Adrenal gland (tissue), 12 donors: ENCODE measurements around the gene COL8A1. TPM values are rescaled to one million over a fixed set of nuclear protein-coding genes. Genes with fewer than 3 reads are reported as not detected.

Experiments
- DNase-seq, 7 donors: peaks; one replicate each; pipeline ENCODE4 v3.0.0-alpha.2; 2019 to 2020
- H3K27ac ChIP-seq, 5 donors: fragments of 200-600 bp; sonication (generic) in 4 of 5; 1 replicate in 3 of 5; 2 replicates in 2 of 5; pipeline versions ENCODE4 v1.5.1 to v1.8.0; 2016 to 2020; ENCODE audit warnings: mild to moderate bottlenecking in 1 of 5
- H3K27me3 ChIP-seq: fragments of 200-600 bp; 2 replicates; pipeline ENCODE4 v1.8.0; 2021
- H3K36me3 ChIP-seq, 2 donors: fragments of 200-600 bp; replicated peaks in 1 of 2; 1 replicate in 1 of 2; 2 replicates in 1 of 2; pipeline versions ENCODE4 v1.5.1 to v1.8.0; 2018 to 2022
- H3K4me1 ChIP-seq, 2 donors: fragments of 200-600 bp; replicated peaks in 1 of 2; 1 replicate in 1 of 2; 2 replicates in 1 of 2; pipeline versions ENCODE4 v1.5.1 to v1.8.0; 2018 to 2021
- H3K4me3 ChIP-seq, 4 donors: fragments of 200-600 bp; sonication (generic) in 3 of 4; one replicate each; pipeline ENCODE4 v1.5.1; 2016 to 2018
- H3K9me3 ChIP-seq, 3 donors: fragments of 200-600 bp; sonication (generic) in 1 of 3; replicated peaks in 1 of 3; 1 replicate in 2 of 3; 2 replicates in 1 of 3; pipeline versions ENCODE4 v1.5.1 to v1.8.0; 2016 to 2021
- POLR2A ChIP-seq, 2 donors: fragments of 450-650 bp; IDR thresholded peaks; one replicate each; pipeline ENCODE4 v1.6.1; 2017; ENCODE audit warnings: antibody characterized with exemption in 2 of 2, mild to moderate bottlenecking in 2 of 2, moderate library complexity in 1 of 2
- WGBS, 4 donors: extraction: QIAGEN DNeasy Blood & Tissue Kit in 2 of 4; methylation state at CpG; one replicate each; pipeline versions ENCODE4 v1.1.5 to v1.1.7; 2013 to 2017; 5-methylcytosine and 5-hydroxymethylcytosine counted together
- intact Hi-C, 2 donors: fragments of 100-400 bp; cut with DNase I; formaldehyde crosslinking; loops; one replicate each; pipeline versions ENCODE4 v1.14.1 to v1.15.0; 2022 to 2023
- polyA plus RNA-seq, 3 donors: library from polyadenylated mRNA; stranded (reverse); fragments of 200-250 nt in 2 of 3; fragments of 350-450 nt in 1 of 3; fragmentation: Illumina TruSeq in 1 of 3; extraction: RNeasy Lipid Tissue Mini Kit (QIAGEN cat#74804) in 1 of 3; gene quantifications; one replicate each; pipeline ENCODE4 v1.2.3, GENCODE V29; 2013 to 2014
- total RNA-seq, 9 donors: library from RNA; depleted of rRNA in 4 of 9; stranded (reverse); fragments of >200 nt in 4 of 9; fragments of 120-200 nt in 1 of 9; fragmentation: NEBNext Ultra II Directional in 1 of 9; extraction: Animal tissue kit (Norgen Biotek cat#: 25700) in 1 of 9; gene quantifications; one replicate each; pipeline versions ENCODE4 v1.1.0 to v1.2.4, GENCODE V29; 2013 to 2023
- TF ChIP-seq, protein P1 (sequence below), 6 experiments: fragments of 450-650 bp in 4 of 6; fragments of 200-600 bp in 2 of 6; sonication (generic) in 1 of 6; IDR thresholded peaks; 1 replicate in 5 of 6; 2 replicates in 1 of 6; pipeline versions ENCODE4 v1.5.1 to v1.8.0; 2016 to 2021; ENCODE audit warnings: antibody characterized with exemption in 6 of 6, mild to moderate bottlenecking in 2 of 6, moderate library complexity in 1 of 6
- donor health status: healthy with polysubstance abuse.
- donor health status: Bipolar disorder and iron deficiency.
- donor health status: DM: yes; HTN: yes; CAD: no.
- donor health status: DM: no; HTN: no; CAD: no.
- donor health status: DM: no; HTN: no; CAD: no.
- donor health status: DM: yes; HTN: yes; CAD: no.

Gene COL8A1
- total and polyA plus RNA-seq, 12 donors = 0.94 to 59.2 (median 15.9) TPM

DNA sequence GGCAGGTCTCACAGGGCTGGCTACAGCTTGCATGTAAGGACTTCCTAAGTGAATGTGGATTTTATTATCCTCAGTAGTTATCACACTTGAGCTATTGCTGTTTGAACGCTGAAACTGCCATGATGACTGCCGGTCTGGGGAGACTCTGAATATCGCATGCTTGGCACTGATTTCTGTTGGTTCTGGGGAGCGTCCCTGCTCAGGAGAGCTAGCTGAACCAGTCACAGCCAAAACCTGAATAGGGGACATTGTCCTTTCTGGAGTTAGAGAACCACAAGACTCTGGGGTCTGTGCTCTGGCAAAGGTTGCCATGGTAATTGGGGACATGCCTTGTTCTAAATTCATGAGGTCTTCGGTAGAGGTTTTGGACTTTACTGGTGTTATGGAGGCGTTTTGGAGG, 210.0 kb downstream of the COL8A1 start:
- TF ChIP-seq POLR2A (IDR thresholded peaks at IDR 0.05) = no peak
- TF ChIP-seq, protein P1, sequence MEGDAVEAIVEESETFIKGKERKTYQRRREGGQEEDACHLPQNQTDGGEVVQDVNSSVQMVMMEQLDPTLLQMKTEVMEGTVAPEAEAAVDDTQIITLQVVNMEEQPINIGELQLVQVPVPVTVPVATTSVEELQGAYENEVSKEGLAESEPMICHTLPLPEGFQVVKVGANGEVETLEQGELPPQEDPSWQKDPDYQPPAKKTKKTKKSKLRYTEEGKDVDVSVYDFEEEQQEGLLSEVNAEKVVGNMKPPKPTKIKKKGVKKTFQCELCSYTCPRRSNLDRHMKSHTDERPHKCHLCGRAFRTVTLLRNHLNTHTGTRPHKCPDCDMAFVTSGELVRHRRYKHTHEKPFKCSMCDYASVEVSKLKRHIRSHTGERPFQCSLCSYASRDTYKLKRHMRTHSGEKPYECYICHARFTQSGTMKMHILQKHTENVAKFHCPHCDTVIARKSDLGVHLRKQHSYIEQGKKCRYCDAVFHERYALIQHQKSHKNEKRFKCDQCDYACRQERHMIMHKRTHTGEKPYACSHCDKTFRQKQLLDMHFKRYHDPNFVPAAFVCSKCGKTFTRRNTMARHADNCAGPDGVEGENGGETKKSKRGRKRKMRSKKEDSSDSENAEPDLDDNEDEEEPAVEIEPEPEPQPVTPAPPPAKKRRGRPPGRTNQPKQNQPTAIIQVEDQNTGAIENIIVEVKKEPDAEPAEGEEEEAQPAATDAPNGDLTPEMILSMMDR (IDR thresholded peaks at IDR 0.05) = no peak
- no peaks in the 10 kb centered on the region for H3K27me3 ChIP-seq
- no peaks in the 10 kb centered on the region for H3K9me3 ChIP-seq
- DNase-seq = no peak
- H3K4me3 ChIP-seq = no peak overlapping the region
- WGBS, 4 donors = 94 to 97% (median 96%) methylated on average over 6 of the region's 6 CpGs
- H3K4me1 ChIP-seq = peaks cover 0 to 27% of the 10 kb centered on the region in 2 donors
- intact Hi-C loops = loop anchor here (10.0 kb wide), 1 partner anchor 216 kb away; no protein-coding TSS in a partner anchor
- no peaks in the 10 kb centered on the region for H3K36me3 ChIP-seq
- H3K27ac ChIP-seq = no peak overlapping the region

Other genes starting within 250 kb of the COL8A1 start
- 10 to 100 TPM; 16.2 to 56.8 (median 34.1) TPM for gene CMSS1, start 179.3 kb downstream of the COL8A1 start, total RNA-seq
- gene CMSS1, start 179.3 kb downstream of the COL8A1 start, polyA plus RNA-seq = 10 to 100 TPM; 31.0 to 75.6 (median 31.9) TPM